ENCODE measurements around the gene OR8B3.

DNA sequence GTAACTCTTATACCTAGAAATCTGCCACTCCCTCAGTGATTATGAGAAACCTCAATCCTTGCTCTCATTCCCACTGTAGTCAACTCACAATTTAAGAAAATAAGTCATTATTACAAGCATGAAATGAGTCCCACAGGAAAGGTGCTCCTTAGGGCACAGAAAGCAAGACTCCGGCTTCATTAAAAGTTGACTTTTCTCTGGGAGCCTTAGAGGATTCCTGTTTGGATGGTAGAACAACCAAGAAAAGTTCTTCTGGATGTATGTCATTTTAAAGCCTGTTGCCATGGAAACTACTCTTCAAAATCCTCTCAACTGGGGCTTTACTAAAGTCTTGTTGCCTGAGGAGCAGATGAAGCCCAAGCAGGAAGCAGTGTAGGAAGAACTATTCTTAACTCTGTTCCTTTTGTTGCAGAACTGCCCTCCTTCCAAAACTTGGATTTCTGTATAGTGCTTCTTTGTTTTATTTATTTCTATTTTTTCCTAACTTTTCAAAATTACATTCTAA, 46.9 kb upstream of the OR8B3 start, which contains the start of gene OR8B8:
- TF ChIP-seq, protein P1, sequence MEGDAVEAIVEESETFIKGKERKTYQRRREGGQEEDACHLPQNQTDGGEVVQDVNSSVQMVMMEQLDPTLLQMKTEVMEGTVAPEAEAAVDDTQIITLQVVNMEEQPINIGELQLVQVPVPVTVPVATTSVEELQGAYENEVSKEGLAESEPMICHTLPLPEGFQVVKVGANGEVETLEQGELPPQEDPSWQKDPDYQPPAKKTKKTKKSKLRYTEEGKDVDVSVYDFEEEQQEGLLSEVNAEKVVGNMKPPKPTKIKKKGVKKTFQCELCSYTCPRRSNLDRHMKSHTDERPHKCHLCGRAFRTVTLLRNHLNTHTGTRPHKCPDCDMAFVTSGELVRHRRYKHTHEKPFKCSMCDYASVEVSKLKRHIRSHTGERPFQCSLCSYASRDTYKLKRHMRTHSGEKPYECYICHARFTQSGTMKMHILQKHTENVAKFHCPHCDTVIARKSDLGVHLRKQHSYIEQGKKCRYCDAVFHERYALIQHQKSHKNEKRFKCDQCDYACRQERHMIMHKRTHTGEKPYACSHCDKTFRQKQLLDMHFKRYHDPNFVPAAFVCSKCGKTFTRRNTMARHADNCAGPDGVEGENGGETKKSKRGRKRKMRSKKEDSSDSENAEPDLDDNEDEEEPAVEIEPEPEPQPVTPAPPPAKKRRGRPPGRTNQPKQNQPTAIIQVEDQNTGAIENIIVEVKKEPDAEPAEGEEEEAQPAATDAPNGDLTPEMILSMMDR (tag by site-specific recombination; IDR thresholded peaks at IDR 0.05) = no peak
- no peak for TF ChIP-seq ZNF416 (tag by site-specific recombination; IDR thresholded peaks at IDR 0.05)
- no peak for TF ChIP-seq KLF8 (tag by site-specific recombination; IDR thresholded peaks at IDR 0.05)
- TF ChIP-seq, protein P2, sequence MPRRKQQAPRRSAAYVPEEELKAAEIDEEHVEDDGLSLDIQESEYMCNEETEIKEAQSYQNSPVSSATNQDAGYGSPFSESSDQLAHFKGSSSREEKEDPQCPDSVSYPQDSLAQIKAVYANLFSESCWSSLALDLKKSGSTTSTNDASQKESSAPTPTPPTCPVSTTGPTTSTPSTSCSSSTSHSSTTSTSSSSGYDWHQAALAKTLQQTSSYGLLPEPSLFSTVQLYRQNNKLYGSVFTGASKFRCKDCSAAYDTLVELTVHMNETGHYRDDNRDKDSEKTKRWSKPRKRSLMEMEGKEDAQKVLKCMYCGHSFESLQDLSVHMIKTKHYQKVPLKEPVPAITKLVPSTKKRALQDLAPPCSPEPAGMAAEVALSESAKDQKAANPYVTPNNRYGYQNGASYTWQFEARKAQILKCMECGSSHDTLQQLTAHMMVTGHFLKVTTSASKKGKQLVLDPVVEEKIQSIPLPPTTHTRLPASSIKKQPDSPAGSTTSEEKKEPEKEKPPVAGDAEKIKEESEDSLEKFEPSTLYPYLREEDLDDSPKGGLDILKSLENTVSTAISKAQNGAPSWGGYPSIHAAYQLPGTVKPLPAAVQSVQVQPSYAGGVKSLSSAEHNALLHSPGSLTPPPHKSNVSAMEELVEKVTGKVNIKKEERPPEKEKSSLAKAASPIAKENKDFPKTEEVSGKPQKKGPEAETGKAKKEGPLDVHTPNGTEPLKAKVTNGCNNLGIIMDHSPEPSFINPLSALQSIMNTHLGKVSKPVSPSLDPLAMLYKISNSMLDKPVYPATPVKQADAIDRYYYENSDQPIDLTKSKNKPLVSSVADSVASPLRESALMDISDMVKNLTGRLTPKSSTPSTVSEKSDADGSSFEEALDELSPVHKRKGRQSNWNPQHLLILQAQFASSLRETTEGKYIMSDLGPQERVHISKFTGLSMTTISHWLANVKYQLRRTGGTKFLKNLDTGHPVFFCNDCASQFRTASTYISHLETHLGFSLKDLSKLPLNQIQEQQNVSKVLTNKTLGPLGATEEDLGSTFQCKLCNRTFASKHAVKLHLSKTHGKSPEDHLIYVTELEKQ (tag by site-specific recombination; IDR thresholded peaks at IDR 0.05; ENCODE audit: borderline replicate concordance) = no peak
- no peak for TF ChIP-seq ZNF138 (tag by site-specific recombination; IDR thresholded peaks at IDR 0.05; ENCODE audit: borderline replicate concordance)
